ENCODE data around the gene INSRR.

- TF ChIP-seq ZFX (IDR thresholded peaks at IDR 0.05; ENCODE audit: borderline replicate concordance) = no peak
- TF ChIP-seq CTCF (IDR thresholded peaks at IDR 0.05) = no peak
These were observed 30.4 kb downstream of the INSRR start for GRCh38 chr1:156828400-156829124.

Data from 22Rv1 (cell line).